Measurements from ENCODE around the gene MYH2. TPM values are rescaled to one million over a fixed set of nuclear protein-coding genes. Genes with fewer than 3 reads are reported as not detected.

Gene MYH2
- polyA plus RNA-seq, 3 donors, result not detected

DNA sequence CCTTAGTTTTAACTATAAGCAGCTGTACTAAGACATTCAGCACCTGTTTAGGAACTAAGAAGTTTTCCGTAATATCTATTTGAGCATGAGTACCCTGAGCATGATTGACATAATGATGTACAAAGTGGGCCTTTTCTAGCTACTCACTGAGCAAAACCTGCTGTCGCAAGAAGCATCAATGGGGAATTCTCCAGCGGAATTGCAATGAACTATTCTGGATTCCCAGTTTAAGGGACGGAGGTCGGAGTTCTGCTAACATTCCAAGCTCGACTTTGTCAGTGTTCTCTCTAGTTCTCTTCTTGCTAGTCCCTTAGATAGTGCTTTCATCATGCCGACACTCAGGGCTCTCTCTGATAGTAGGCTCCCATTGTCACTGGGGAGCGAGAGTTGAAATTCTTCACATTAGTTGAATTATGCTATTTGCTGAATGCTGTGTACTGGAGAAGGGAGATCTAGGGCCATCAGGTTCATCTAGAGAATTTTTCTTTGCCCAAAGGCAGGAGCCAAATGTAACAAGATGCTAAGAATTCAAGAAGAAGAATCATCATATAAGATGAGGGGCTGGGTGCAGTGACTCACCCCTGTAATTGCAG, 40.2 kb upstream of the MYH2 start:
- WGBS (ENCODE audit: insufficient coverage), result 95% methylated on average over 6 of the region's 8 CpGs
- Histone ChIP-seq H3K27ac (ENCODE audit: low read depth in 1 of 2, low read length in 2 of 2) (no peak overlapping the region), H3K79me2 (ENCODE audit: insufficient read depth, low read length) (no peaks in the 10 kb centered on the region), H3K27me3 (ENCODE audit: control insufficient read depth in 2 of 2, insufficient read depth in 2 of 2, low read length in 2 of 2) (no peaks in the 10 kb centered on the region), H3K9me3 (replicated peaks in 1 of 2; ENCODE audit: control insufficient read depth in 1 of 2, insufficient read depth in 1 of 2, low read length in 2 of 2) (no peaks in the 10 kb centered on the region), H3K4me1 (ENCODE audit: control insufficient read depth in 1 of 2, insufficient read depth in 2 of 2, low read length in 2 of 2) (no peaks in the 10 kb centered on the region), H4K20me1 (ENCODE audit: insufficient read depth, low read length) (no peaks in the 10 kb centered on the region), H2AFZ (ENCODE audit: insufficient read depth, low read depth, low read length, poor library complexity, severe bottlenecking) (no peak overlapping the region), H3K4me3 (replicated peaks in 1 of 3; ENCODE audit: low read depth in 2 of 3, low read length in 3 of 3) (no peak overlapping the region), H3K36me3 (replicated peaks in 1 of 2; ENCODE audit: control insufficient read depth in 1 of 2, insufficient read depth in 2 of 2, low read length in 2 of 2) (no peaks in the 10 kb centered on the region), H3K9ac (ENCODE audit: insufficient read depth, low read length, poor library complexity, severe bottlenecking) (no peak overlapping the region), H3K4me2 (replicated peaks; ENCODE audit: extremely low read depth, low read length, poor library complexity, severe bottlenecking) (no peak overlapping the region)
- peaks cover 1 to 6% (median 4%) of the 10 kb centered on the region in 3 donors for H3K27me3 Mint-ChIP-seq (ENCODE audit: low read depth in 3 of 3)
- no peak for DNase-seq
- no peak overlapping the region for H3K27ac Mint-ChIP-seq
- peaks cover 0 to 2% (median 0%) of the 10 kb centered on the region in 7 donors for H3K9me3 Mint-ChIP-seq
- TF ChIP-seq CTCF (IDR thresholded peaks at IDR 0.05), result no peak
- no peaks in the 10 kb centered on the region for H3K4me1 Mint-ChIP-seq
- intact Hi-C loops (cut with micrococcal nuclease), result no loop called here
- H3K4me3 Mint-ChIP-seq, result no peak overlapping the region
- no peaks in the 10 kb centered on the region for H3K36me3 Mint-ChIP-seq

DNA sequence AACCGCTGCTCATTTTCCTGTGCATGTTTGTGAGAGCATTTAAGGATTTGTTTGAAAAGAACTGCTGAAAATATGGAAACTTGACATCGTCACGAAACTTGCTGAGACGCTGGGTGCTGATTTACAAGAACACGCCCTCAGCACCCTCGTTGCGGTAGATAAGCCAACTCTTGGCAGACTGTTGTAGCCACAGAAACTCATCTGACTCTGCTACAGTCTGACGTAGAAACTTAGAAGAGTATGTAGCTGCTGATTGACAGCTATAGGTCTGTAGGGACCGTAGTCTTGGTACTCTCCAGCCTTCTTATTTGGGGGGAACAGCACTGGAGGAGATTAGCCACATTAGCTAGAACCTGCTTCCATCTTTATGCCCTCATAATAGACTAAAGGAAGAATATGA, 36.1 kb upstream of the MYH2 start:
- TF ChIP-seq CTCF (IDR thresholded peaks at IDR 0.05), result no peak
- H3K4me2 ChIP-seq (replicated peaks; ENCODE audit: extremely low read depth, low read length, poor library complexity, severe bottlenecking), result no peak overlapping the region
- no peak overlapping the region for H3K4me3 Mint-ChIP-seq
- no peak overlapping the region for H2AFZ ChIP-seq (ENCODE audit: insufficient read depth, low read depth, low read length, poor library complexity, severe bottlenecking)
- H3K9ac ChIP-seq (ENCODE audit: insufficient read depth, low read length, poor library complexity, severe bottlenecking), result no peak overlapping the region
- no peaks in the 10 kb centered on the region for H3K79me2 ChIP-seq (ENCODE audit: insufficient read depth, low read length)
- H3K4me1 ChIP-seq (ENCODE audit: control insufficient read depth in 1 of 2, insufficient read depth in 2 of 2, low read length in 2 of 2), result no peaks in the 10 kb centered on the region
- H3K27ac Mint-ChIP-seq, result no peak overlapping the region
- H3K27me3 Mint-ChIP-seq (ENCODE audit: low read depth in 3 of 3), result peaks cover 0 to 8% (median 5%) of the 10 kb centered on the region in 3 donors
- intact Hi-C loops (cut with micrococcal nuclease), result no loop called here
- WGBS (ENCODE audit: insufficient coverage), result 90% methylated on average over 6 of the region's 9 CpGs
- no peak for DNase-seq
- H3K4me1 Mint-ChIP-seq, result no peaks in the 10 kb centered on the region
- no peak overlapping the region for H3K4me3 ChIP-seq (replicated peaks in 1 of 3; ENCODE audit: low read depth in 2 of 3, low read length in 3 of 3)
- peaks cover 0 to 2% (median 0%) of the 10 kb centered on the region in 7 donors for H3K9me3 Mint-ChIP-seq
- no peaks in the 10 kb centered on the region for H3K36me3 Mint-ChIP-seq
- peaks cover 0 to 4% of the 10 kb centered on the region in 2 donors for H3K27me3 ChIP-seq (ENCODE audit: control insufficient read depth in 2 of 2, insufficient read depth in 2 of 2, low read length in 2 of 2)
- no peaks in the 10 kb centered on the region for H3K36me3 ChIP-seq (replicated peaks in 1 of 2; ENCODE audit: control insufficient read depth in 1 of 2, insufficient read depth in 2 of 2, low read length in 2 of 2)
- no peak overlapping the region for H3K27ac ChIP-seq (ENCODE audit: low read depth in 1 of 2, low read length in 2 of 2)
- H3K9me3 ChIP-seq (replicated peaks in 1 of 2; ENCODE audit: control insufficient read depth in 1 of 2, insufficient read depth in 1 of 2, low read length in 2 of 2), result no peaks in the 10 kb centered on the region
- H4K20me1 ChIP-seq (ENCODE audit: insufficient read depth, low read length), result no peaks in the 10 kb centered on the region
